ENCODE data around the gene ZNF223.

ZNF223 gene

GRCh38 chr19:44051650-44052402, at the start of gene ZNF223:
ZNF223 (plus strand) TSS chr19:44052036; CDS start chr19:44055177, 3,141 bp downstream.
- peak; percentile 66 for DNase-seq

- no peak for DNase-seq
Measured at GRCh38 chr19:44002212-44002565, 49.6 kb upstream of the ZNF223 start.

- DNase-seq: peak; percentile 49
Measured at GRCh38 chr19:44002566-44003460, 49.0 kb upstream of the ZNF223 start, which contains the start of gene ZNF230. ZNF230 (plus strand) TSS chr19:44002957; CDS start chr19:44007079, 4,122 bp downstream.

- no peak for DNase-seq
Measured at GRCh38 chr19:44003461-44004009, 48.3 kb upstream of the ZNF223 start.

- DNase-seq: no peak
Measured at GRCh38 chr19:44005973-44006372, 45.9 kb upstream of the ZNF223 start.

- DNase-seq: no peak
Measured at GRCh38 chr19:44007473-44007872, 44.4 kb upstream of the ZNF223 start.

- DNase-seq: no peak
Measured at GRCh38 chr19:44010468-44010867, 41.4 kb upstream of the ZNF223 start.

GRCh38 chr19:44019498-44019897, 32.3 kb upstream of the ZNF223 start:
- DNase-seq: no peak

- DNase-seq: no peak
Measured at GRCh38 chr19:44021221-44021620, 30.6 kb upstream of the ZNF223 start.

- no peak for DNase-seq
Measured at GRCh38 chr19:44024900-44025216, 27.0 kb upstream of the ZNF223 start.

GRCh38 chr19:44025217-44025936, 26.5 kb upstream of the ZNF223 start, which contains the start of gene ZNF222:
ZNF222 (plus strand) TSS chr19:44025379; CDS start chr19:44025437, 58 bp downstream.
- DNase-seq: no peak

- no peak for DNase-seq
Measured at GRCh38 chr19:44026622-44027021, 25.2 kb upstream of the ZNF223 start.

GRCh38 chr19:44032001-44032610, 19.7 kb upstream of the ZNF223 start:
- no peak for DNase-seq

GRCh38 chr19:44042147-44042546, 9.7 kb upstream of the ZNF223 start:
- no peak for DNase-seq

GRCh38 chr19:44050740-44051649, 841 bp upstream of the ZNF223 start:
- no peak for DNase-seq

- no peak for DNase-seq
Measured at GRCh38 chr19:44055870-44056269, 4.0 kb downstream of the ZNF223 start.

- no peak for DNase-seq
Measured at GRCh38 chr19:44059229-44059628, 7.4 kb downstream of the ZNF223 start.

GRCh38 chr19:44061038-44061437, 9.2 kb downstream of the ZNF223 start:
- no peak for DNase-seq

GRCh38 chr19:44066305-44066704, 14.5 kb downstream of the ZNF223 start:
- DNase-seq: no peak

GRCh38 chr19:44069415-44069814, 17.6 kb downstream of the ZNF223 start:
- DNase-seq: no peak

GRCh38 chr19:44071824-44072542, 20.1 kb downstream of the ZNF223 start, which contains the start of gene ZNF284:
ZNF284 (plus strand) TSS chr19:44072159; CDS start chr19:44076390, 4,231 bp downstream.
- DNase-seq: peak; percentile 14

Measured in GOT3 (cell line).